Liver (tissue), 9 donors: ENCODE data around the gene WDR48. TPM values are rescaled to one million over a fixed set of nuclear protein-coding genes. Genes with fewer than 3 reads are reported as not detected.

Experiments used
- DNase-seq: peaks from one replicate; pipeline ENCODE4 v3.0.0-alpha.2; 2017; ENCODE audit warnings: low spot score
- H3K27ac ChIP-seq, 2 donors: one replicate each; pipeline ENCODE4 v1.7.0; 2013; ENCODE audit warnings: inconsistent platforms in 2 of 2, low read length in 2 of 2, control low read depth in 1 of 2, low read depth in 1 of 2, mild to moderate bottlenecking in 1 of 2
- H3K27me3 ChIP-seq, 4 donors: one replicate each; pipeline versions ENCODE4 v1.6.1 to v1.7.0; 2013; ENCODE audit warnings: low read length in 3 of 4, inconsistent platforms in 1 of 4, mild to moderate bottlenecking in 1 of 4, moderate library complexity in 1 of 4; ENCODE audit not compliant: control insufficient read depth in 4 of 4, insufficient read depth in 4 of 4
- H3K36me3 ChIP-seq, 4 donors: one replicate each; pipeline versions ENCODE4 v1.6.1 to v1.7.0; 2013; ENCODE audit warnings: low read length in 3 of 4, mild to moderate bottlenecking in 3 of 4, low read depth in 1 of 4, moderate library complexity in 1 of 4; ENCODE audit not compliant: control insufficient read depth in 4 of 4, insufficient read depth in 3 of 4
- H3K4me1 ChIP-seq, 4 donors: one replicate each; pipeline versions ENCODE4 v1.6.1 to v1.7.0; 2013; ENCODE audit warnings: low read length in 3 of 4, mild to moderate bottlenecking in 3 of 4, moderate library complexity in 1 of 4; ENCODE audit not compliant: control insufficient read depth in 4 of 4, insufficient read depth in 4 of 4
- H3K4me3 ChIP-seq, 3 donors: one replicate each; pipeline versions ENCODE4 v1.6.1 to v1.7.0; 2013; ENCODE audit warnings: low read length in 3 of 3, control low read depth in 1 of 3, low read depth in 1 of 3, mild to moderate bottlenecking in 1 of 3
- H3K9ac ChIP-seq, 2 donors: one replicate each; pipeline ENCODE4 v1.7.0; 2013; ENCODE audit warnings: low read length in 2 of 2, mild to moderate bottlenecking in 2 of 2, moderate library complexity in 2 of 2, control low read depth in 1 of 2, low read depth in 1 of 2
- H3K9me3 ChIP-seq, 4 donors: one replicate each; pipeline versions ENCODE4 v1.6.1 to v1.7.0; 2013; ENCODE audit warnings: low read length in 3 of 4; ENCODE audit not compliant: control insufficient read depth in 4 of 4
- EGR1 ChIP-seq, 2 donors: IDR thresholded peaks; 2 replicates each; pipeline ENCODE4 v1.6.1; 2016 to 2018; ENCODE audit warnings: antibody characterized with exemption in 2 of 2, low read depth in 2 of 2
- FOXA1 ChIP-seq: IDR thresholded peaks from 2 replicates; pipeline ENCODE4 v1.6.1; 2016; ENCODE audit warnings: antibody characterized with exemption
- FOXA2 ChIP-seq: IDR thresholded peaks from 2 replicates; pipeline ENCODE4 v1.6.1; 2016; ENCODE audit warnings: antibody characterized with exemption
- GABPA ChIP-seq, 2 donors: IDR thresholded peaks in 1 of 2; conservative IDR thresholded peaks in 1 of 2; 2 replicates each; pipeline ENCODE4 v1.6.1; 2016; ENCODE audit warnings: antibody characterized with exemption in 2 of 2, mild to moderate bottlenecking in 1 of 2, moderate library complexity in 1 of 2
- HNF4A ChIP-seq, 2 donors: conservative IDR thresholded peaks; 2 replicates each; pipeline ENCODE4 v1.6.1; 2016; ENCODE audit warnings: antibody characterized with exemption in 2 of 2, mild to moderate bottlenecking in 2 of 2
- HNF4G ChIP-seq: IDR thresholded peaks from 2 replicates; pipeline ENCODE4 v1.6.1; 2016; ENCODE audit warnings: antibody characterized with exemption
- JUND ChIP-seq, 2 donors: IDR thresholded peaks; 2 replicates each; pipeline ENCODE4 v1.6.1; 2016; ENCODE audit warnings: antibody characterized with exemption in 2 of 2
- NR2F2 ChIP-seq: IDR thresholded peaks from 2 replicates; pipeline ENCODE4 v1.6.1; 2016; ENCODE audit warnings: antibody characterized with exemption
- RAD21 ChIP-seq, 2 donors: IDR thresholded peaks; 2 replicates each; pipeline ENCODE4 v1.6.1; 2016; ENCODE audit warnings: antibody characterized with exemption in 2 of 2, mild to moderate bottlenecking in 2 of 2
- REST ChIP-seq: IDR thresholded peaks from 2 replicates; pipeline ENCODE4 v1.6.1; 2016; ENCODE audit warnings: antibody characterized with exemption, mild to moderate bottlenecking
- RXRA ChIP-seq, 2 donors: IDR thresholded peaks; 2 replicates each; pipeline ENCODE4 v1.6.1; 2017 to 2018; ENCODE audit warnings: antibody characterized with exemption in 2 of 2, mild to moderate bottlenecking in 1 of 2
- SP1 ChIP-seq: IDR thresholded peaks from 2 replicates; pipeline ENCODE4 v1.6.1; 2018; ENCODE audit warnings: antibody characterized with exemption, mild to moderate bottlenecking
- TAF1 ChIP-seq: conservative IDR thresholded peaks from 2 replicates; pipeline ENCODE4 v1.6.1; 2016; ENCODE audit warnings: antibody characterized with exemption, mild to moderate bottlenecking
- YY1 ChIP-seq: IDR thresholded peaks from 2 replicates; pipeline ENCODE4 v1.6.1; 2016; ENCODE audit warnings: antibody characterized with exemption, mild to moderate bottlenecking
- ZBTB33 ChIP-seq: IDR thresholded peaks from 2 replicates; pipeline ENCODE4 v1.6.1; 2016; ENCODE audit warnings: antibody characterized with exemption
- WGBS: extraction: QIAGEN DNeasy Blood & Tissue Kit; methylation state at CpG from one replicate; pipeline ENCODE4 v1.1.7; 2013; 5-methylcytosine and 5-hydroxymethylcytosine counted together
- polyA plus RNA-seq, 2 donors: library from polyadenylated mRNA; stranded (reverse) in 1 of 2; unstranded in 1 of 2; fragments of 200-250 nt in 1 of 2; fragments of >200 nt in 1 of 2; fragmentation: Nextera tagmentation in 1 of 2; extraction: Ambion mirVana in 1 of 2; gene quantifications; one replicate each; pipeline versions ENCODE4 v1.2.1 to v1.2.3, GENCODE V29; 2013 to 2015
- total RNA-seq, 2 donors: library from RNA; depleted of rRNA; stranded (reverse); fragments of >200 nt; gene quantifications; one replicate each; pipeline ENCODE4 v1.2.3, GENCODE V29; 2014
- TF ChIP-seq, protein P1 (sequence below): fragments of 150-350 bp; IDR thresholded peaks from 2 replicates; pipeline ENCODE4 v1.5.1; 2017; ENCODE audit warnings: improper control_type of control experiment, low read depth, low read length; ENCODE audit not compliant: missing input control
- TF ChIP-seq, protein P2 (sequence below): IDR thresholded peaks from 2 replicates; pipeline ENCODE4 v1.6.1; 2016; ENCODE audit warnings: antibody characterized with exemption
- TF ChIP-seq, protein P3 (sequence below): IDR thresholded peaks from 2 replicates; pipeline ENCODE4 v1.6.1; 2016; ENCODE audit warnings: antibody characterized with exemption
- donor health status: healthy.
- donor health status: healthy.
- donor health status: healthy.
- donor health status: healthy.
- donor health status: healthy.

WDR48 gene
- total RNA-seq (10 to 100 TPM; 22.8 to 24.9 TPM), polyA plus RNA-seq (10 to 100 TPM in 1 of 2 donors, 1 to 10 TPM in 1; 8.0 to 10.2 TPM)

DNA sequence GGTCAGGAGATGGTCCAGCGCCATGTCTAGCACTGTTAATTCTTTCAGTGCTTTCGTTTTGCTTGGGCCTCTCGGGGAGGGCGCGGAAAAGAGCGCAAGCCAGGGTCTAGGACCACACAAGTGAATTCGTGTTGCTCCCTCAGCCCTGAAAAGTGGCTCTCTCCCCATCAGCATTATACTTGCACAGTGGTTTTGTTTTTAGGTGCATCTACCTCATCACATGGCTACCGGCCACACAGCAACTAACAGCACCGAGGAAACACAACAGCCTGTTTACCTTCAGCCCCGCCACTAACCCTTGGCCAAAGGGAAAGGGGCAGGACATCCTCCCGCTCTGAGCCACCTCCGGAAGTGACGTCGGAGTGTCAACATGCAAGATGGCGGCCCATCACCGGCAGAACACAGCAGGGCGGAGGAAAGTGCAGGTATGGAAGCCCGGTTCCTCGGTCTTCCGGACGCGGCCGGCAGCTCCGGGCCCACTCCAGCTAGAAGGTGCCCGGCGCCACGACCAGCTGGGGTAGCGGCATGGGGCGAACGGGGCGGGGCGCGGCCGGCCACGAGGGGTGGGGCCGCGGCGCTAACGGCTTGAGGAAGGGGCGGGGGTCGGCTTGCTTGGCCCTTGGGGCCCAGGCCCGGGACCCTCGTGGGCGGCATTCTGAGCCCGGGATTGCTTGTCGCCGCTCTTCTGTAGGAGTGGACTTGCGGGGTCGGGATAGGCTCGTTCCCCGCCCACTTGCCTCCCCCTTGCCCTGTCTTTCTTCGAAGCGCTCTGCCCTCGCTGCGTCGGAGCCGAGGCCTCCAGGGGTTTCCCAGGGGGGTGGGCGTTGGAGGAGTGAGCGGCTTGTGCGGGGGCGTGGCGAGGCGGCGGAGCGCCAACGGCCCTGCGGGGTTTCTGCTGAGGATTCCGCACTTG, at the start of gene WDR48, which contains the start of gene SCN11A:
Gene WDR48, plus strand, starts transcription at position 368 of the 913 bp plus-strand sequence. Its CDS starts 10 bp downstream, at position 378.
Gene SCN11A, minus strand, starts transcription at position 296 of the 913 bp plus-strand sequence. CDS start 101,582 bp downstream, outside the sequence.
- no peaks in the 10 kb centered on the region for H3K27me3 ChIP-seq
- peak within 1 kb of the TSS; percentile 83 to 92 (median 86) for H3K4me3 ChIP-seq
- TF ChIP-seq FOXA2 (peak; percentile 99), EGR1 (IDR thresholded peaks at IDR 0.05; ENCODE audit: low read depth in 2 of 2) (no peak), YY1 (peak; percentile 99), ZBTB33 (no peak), HNF4A (conservative IDR thresholded peaks at IDR 0.05) (peak; percentile 53 to 68), NR2F2 (peak; percentile 31), HNF4G (no peak), GABPA (IDR thresholded peaks at IDR 0.05 in 1 of 2, conservative IDR thresholded peaks at IDR 0.05 in 1 of 2) (peak; percentile 89 to 98), JUND (IDR thresholded peaks at IDR 0.05) (no peak), TAF1 (peak; percentile 85), SP1 (peak; percentile 78), REST (peak; percentile 85), FOXA1 (peak; percentile 99), RAD21 (IDR thresholded peaks at IDR 0.05) (peak in 1 of 2 donors; percentile 12), RXRA (IDR thresholded peaks at IDR 0.05) (peak; percentile 69 to 74)
- TF ChIP-seq, protein P1, sequence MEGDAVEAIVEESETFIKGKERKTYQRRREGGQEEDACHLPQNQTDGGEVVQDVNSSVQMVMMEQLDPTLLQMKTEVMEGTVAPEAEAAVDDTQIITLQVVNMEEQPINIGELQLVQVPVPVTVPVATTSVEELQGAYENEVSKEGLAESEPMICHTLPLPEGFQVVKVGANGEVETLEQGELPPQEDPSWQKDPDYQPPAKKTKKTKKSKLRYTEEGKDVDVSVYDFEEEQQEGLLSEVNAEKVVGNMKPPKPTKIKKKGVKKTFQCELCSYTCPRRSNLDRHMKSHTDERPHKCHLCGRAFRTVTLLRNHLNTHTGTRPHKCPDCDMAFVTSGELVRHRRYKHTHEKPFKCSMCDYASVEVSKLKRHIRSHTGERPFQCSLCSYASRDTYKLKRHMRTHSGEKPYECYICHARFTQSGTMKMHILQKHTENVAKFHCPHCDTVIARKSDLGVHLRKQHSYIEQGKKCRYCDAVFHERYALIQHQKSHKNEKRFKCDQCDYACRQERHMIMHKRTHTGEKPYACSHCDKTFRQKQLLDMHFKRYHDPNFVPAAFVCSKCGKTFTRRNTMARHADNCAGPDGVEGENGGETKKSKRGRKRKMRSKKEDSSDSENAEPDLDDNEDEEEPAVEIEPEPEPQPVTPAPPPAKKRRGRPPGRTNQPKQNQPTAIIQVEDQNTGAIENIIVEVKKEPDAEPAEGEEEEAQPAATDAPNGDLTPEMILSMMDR: no peak
- TF ChIP-seq, protein P2, sequence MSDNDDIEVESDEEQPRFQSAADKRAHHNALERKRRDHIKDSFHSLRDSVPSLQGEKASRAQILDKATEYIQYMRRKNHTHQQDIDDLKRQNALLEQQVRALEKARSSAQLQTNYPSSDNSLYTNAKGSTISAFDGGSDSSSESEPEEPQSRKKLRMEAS: peak; percentile 79
- TF ChIP-seq, protein P3, sequence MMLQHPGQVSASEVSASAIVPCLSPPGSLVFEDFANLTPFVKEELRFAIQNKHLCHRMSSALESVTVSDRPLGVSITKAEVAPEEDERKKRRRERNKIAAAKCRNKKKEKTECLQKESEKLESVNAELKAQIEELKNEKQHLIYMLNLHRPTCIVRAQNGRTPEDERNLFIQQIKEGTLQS: no peak
- peak within 1 kb of the TSS; percentile 90 to 94 for H3K9ac ChIP-seq
- no peaks in the 10 kb centered on the region for H3K36me3 ChIP-seq
- peaks cover 0 to 20% (median 14%) of the 10 kb centered on the region in 4 donors for H3K4me1 ChIP-seq
- no peaks in the 10 kb centered on the region for H3K9me3 ChIP-seq
- peak within 1 kb of the TSS; percentile 93 to 95 for H3K27ac ChIP-seq
- under 1% methylated on average over 68 of the region's 68 CpGs for WGBS
- peak; percentile 93 for DNase-seq
